Gastroesophageal sphincter (tissue), 3 donors: Measurements from ENCODE around the gene ESAM.

Experiments
- CTCF ChIP-seq, 4 experiments: fragments of 200-600 bp in 2 of 4; fragments of 450-650 bp in 2 of 4; sonication (generic) in 1 of 4; IDR thresholded peaks; one replicate each; pipeline ENCODE4 v1.5.1; 2017 to 2019; ENCODE audit warnings: antibody characterized with exemption in 4 of 4, mild to moderate bottlenecking in 2 of 4, moderate library complexity in 2 of 4
- EP300 ChIP-seq: sonication (generic); formaldehyde crosslinking; IDR thresholded peaks from one replicate; pipeline ENCODE4 v1.6.1; 2017; ENCODE audit warnings: antibody characterized with exemption, mild to moderate bottlenecking
- POLR2A ChIP-seq, 2 donors: fragments of 450-650 bp; IDR thresholded peaks; one replicate each; pipeline ENCODE4 v1.6.1; 2017; ENCODE audit warnings: antibody characterized with exemption in 2 of 2, mild to moderate bottlenecking in 2 of 2, moderate library complexity in 1 of 2

GRCh38 chr11:124799348-124800225 lies 37.5 kb upstream of the ESAM start:
- TF ChIP-seq CTCF (IDR thresholded peaks at IDR 0.05) (no peak), POLR2A (IDR thresholded peaks at IDR 0.05) (no peak), EP300 (no peak)
